ENCODE data around the gene ABCA5.
"Not testable (repeated sequence)": the region's sequence is repeated elsewhere in the genome, so short reads cannot be mapped to it uniquely, and the experiment has no call there.

Gene ABCA5

DNA sequence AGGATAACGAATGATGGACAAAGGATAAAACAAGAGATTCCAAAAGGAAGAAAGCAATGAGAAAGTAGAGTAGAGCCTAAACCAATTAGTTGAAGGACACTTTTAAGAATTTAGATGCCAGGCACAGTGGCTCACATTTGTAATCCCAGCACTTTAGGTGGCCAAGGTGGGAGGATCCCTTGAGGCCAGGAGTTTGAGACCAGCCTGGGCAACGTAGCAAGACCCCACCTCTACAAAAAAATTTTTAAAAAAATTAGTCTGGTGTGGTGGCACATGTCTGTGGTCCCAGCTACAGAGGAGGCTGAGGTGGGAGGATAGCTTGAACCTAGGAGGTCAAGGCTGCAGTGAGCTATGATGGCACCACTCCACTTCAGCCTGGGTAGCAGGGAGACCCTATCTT is 118.3 kb downstream of the ABCA5 start:
- DNase-seq (ENCODE audit: low spot score), result no peak

DNA sequence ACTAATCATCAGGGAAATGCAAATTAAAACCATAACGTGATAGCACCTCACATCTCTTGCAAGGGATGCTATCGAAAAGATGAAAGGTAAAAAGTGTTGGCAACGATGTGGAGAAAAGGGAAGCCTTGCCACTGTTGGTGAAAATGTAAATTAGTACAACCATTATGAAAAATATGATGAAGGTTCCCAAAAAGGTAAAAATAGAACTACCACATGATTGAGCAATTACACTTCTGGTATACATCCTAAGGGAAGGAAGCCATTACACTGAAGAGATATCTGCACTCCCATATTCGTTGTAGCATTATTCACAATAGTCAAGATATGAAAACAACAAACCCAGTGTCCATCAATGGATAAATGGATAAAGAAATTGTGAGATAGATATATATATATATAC is 119.8 kb downstream of the ABCA5 start:
- no peak for DNase-seq (ENCODE audit: low spot score)

DNA sequence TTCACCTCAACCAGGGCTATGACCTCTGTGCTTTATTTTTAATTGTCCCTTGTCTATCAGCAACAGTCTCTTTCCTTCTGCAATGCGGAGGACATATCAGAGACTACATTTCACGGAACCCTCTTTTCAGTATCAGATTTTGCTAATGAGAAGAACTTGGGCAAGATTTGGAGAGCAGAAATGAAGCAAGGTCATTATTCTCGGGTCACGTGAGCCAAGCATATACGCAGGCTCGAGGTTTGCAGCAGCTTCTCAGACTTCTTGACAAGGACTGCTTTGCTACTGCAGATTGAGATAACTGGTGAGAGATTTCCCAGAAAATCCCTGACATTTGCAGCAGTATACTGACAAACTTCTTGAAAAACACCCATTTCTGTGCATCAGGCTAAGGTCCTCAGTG is 128.7 kb downstream of the ABCA5 start:
- DNase-seq (ENCODE audit: low spot score), result no peak

DNA sequence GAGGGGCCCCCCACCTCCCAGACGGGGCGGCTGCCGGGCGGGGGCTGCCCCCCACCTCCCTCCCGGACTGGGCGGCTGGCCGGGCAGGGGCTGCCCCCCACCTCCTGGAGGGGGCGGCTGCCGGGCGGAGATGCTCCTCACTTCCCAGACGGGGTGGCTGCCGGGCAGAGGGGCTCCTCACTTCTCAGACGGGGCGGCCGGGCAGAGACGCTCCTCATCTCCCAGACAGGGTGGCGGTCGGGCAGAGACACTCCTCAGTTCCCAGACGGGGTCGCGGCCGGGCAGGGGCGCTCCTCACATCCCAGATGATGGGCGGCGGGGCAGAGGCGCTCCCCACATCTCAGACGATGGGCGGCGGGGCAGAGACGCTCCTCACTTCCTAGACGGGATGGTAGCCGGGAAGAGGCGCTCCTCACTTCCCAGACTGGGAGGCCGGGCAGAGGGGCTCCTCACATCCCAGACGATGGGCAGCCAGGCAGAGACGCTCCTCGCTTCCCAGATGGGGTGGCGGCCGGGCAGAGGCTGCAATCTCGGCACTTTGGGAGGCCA is 130.8 kb downstream of the ABCA5 start:
- DNase-seq (ENCODE audit: low spot score), result not testable (repeated sequence)
